Measurements from ENCODE around the gene OR12D3. TPM values are rescaled to one million over a fixed set of nuclear protein-coding genes. Genes with fewer than 3 reads are reported as not detected.

Gene OR12D3
- total RNA-seq = not detected in 2 replicates

GRCh38 chr6:29375191-29375590 lies at the start of gene OR12D3:
Gene OR12D3 (minus strand): TSS chr6:29375291. CDS start chr6:29375287, 4 bp downstream.

GRCh38 chr6:29414588-29414987 lies 39.5 kb upstream of the OR12D3 start, which contains the start of gene OR12D1:
Gene OR12D1 (plus strand): TSS chr6:29414928.

GRCh38 chr6:29395331-29395730 lies 20.2 kb upstream of the OR12D3 start, which contains the start of gene OR12D2:
Gene OR12D2 (plus strand): TSS chr6:29395631. CDS start chr6:29396700, 1,069 bp downstream.

GRCh38 chr6:29368765-29369164 lies 6.3 kb downstream of the OR12D3 start, which contains the start of gene OR5V1:
Gene OR5V1 (minus strand): TSS chr6:29368865. CDS start chr6:29356195, 12,670 bp downstream.

Other genes with a start within 250 kb of the OR12D3 start
- gene OR2J2, start 204.4 kb downstream of the OR12D3 start, total RNA-seq = not detected in 2 replicates
- gene OR14J1, start 73.6 kb downstream of the OR12D3 start, total RNA-seq = not detected in 2 replicates
- gene OR5V1, start 6.4 kb downstream of the OR12D3 start, total RNA-seq = not detected in 2 replicates
- not detected in 2 replicates for gene OR12D2, start 20.3 kb upstream of the OR12D3 start, total RNA-seq
- gene OR12D1, start 39.6 kb upstream of the OR12D3 start, total RNA-seq = not detected in 2 replicates
- not detected in 2 replicates for gene OR10C1, start 64.0 kb upstream of the OR12D3 start, total RNA-seq
- gene OR11A1, start 81.8 kb upstream of the OR12D3 start, total RNA-seq = not detected in 2 replicates
- gene OR2H1, start 81.9 kb upstream of the OR12D3 start, total RNA-seq = not detected in 2 replicates
- not detected in 2 replicates for gene MAS1L, start 112.7 kb upstream of the OR12D3 start, total RNA-seq
- not detected in 2 replicates for gene UBD, start 184.4 kb upstream of the OR12D3 start, total RNA-seq
- gene OR2H2, start 209.8 kb upstream of the OR12D3 start, total RNA-seq = not detected in 2 replicates

All from uterine smooth muscle cell (primary cell).